Right lobe of liver (tissue), 6 donors: Measurements from ENCODE around the gene KRTAP4-2. TPM values are rescaled to one million over a fixed set of nuclear protein-coding genes. Genes with fewer than 3 reads are reported as not detected.

Source experiments
- ATAC-seq, 4 donors: fragments of 200-7000 bp; cut with Tn5 transposase; one replicate each; pipeline ENCODE4 v1.9.1; 2020; ENCODE audit warnings: mild to moderate bottlenecking in 4 of 4, moderate library complexity in 4 of 4
- DNase-seq, 3 donors: peaks; one replicate each; pipeline ENCODE4 v3.0.0-alpha.2; 2020
- H3K27ac ChIP-seq, 3 donors: fragments of 200-600 bp; one replicate each; pipeline ENCODE4 v1.8.0; 2022
- H3K27me3 ChIP-seq, 2 donors: fragments of 200-600 bp; one replicate each; pipeline ENCODE4 v1.8.0; 2022
- H3K36me3 ChIP-seq, 4 donors: fragments of 200-600 bp; sonication (generic) in 1 of 4; one replicate each; pipeline versions ENCODE4 v1.5.1 to v1.8.0; 2017 to 2022; ENCODE audit warnings: control low read depth in 1 of 4
- H3K4me1 ChIP-seq, 4 donors: fragments of 200-600 bp; sonication (generic) in 1 of 4; one replicate each; pipeline versions ENCODE4 v1.5.1 to v1.8.0; 2017 to 2022; ENCODE audit warnings: control low read depth in 1 of 4
- H3K4me3 ChIP-seq, 3 donors: fragments of 200-600 bp; one replicate each; pipeline ENCODE4 v1.8.0; 2022
- H3K9me3 ChIP-seq, 4 donors: fragments of 200-600 bp; sonication (generic) in 1 of 4; one replicate each; pipeline versions ENCODE4 v1.5.1 to v1.8.0; 2017 to 2022; ENCODE audit warnings: control low read depth in 1 of 4
- POLR2A ChIP-seq: fragments of 450-650 bp; IDR thresholded peaks from one replicate; pipeline ENCODE4 v1.6.1; 2017; ENCODE audit warnings: antibody characterized with exemption, mild to moderate bottlenecking
- WGBS: methylation state at CpG from one replicate; pipeline ENCODE4 v1.1.6; 2018; ENCODE audit warnings: low coverage, low lambda C conversion rate; ENCODE audit not compliant: insufficient coverage; ENCODE audit errors: missing lambda C conversion rate; 5-methylcytosine and 5-hydroxymethylcytosine counted together
- intact Hi-C, 2 donors: fragments of 100-400 bp; cut with DNase I; formaldehyde crosslinking; loops; one replicate each; pipeline versions ENCODE4 v1.11.2 to v1.14.1; 2022
- total RNA-seq, 6 experiments: library from RNA; depleted of rRNA in 2 of 6; stranded (reverse); fragments of >200 nt in 2 of 6; fragmentation: NEBNext Ultra II Directional in 3 of 6; extraction: Animal tissue kit (Norgen Biotek cat#: 25700) in 3 of 6; gene quantifications; one replicate each; pipeline versions ENCODE4 v1.1.0 to v1.2.4, GENCODE V29; 2016 to 2023
- TF ChIP-seq, protein P1 (sequence below), 4 donors: fragments of 200-600 bp in 3 of 4; fragments of 450-650 bp in 1 of 4; IDR thresholded peaks; one replicate each; pipeline versions ENCODE4 v1.5.1 to v1.8.0; 2016 to 2022; ENCODE audit warnings: antibody characterized with exemption in 4 of 4, mild to moderate bottlenecking in 2 of 4
- donor health status: DM: no; HTN: yes; CAD: no.
- donor health status: DM: no; HTN: no; CAD: no.
- donor health status: DM: no; HTN: no; CAD: no.
- donor health status: DM: no; HTN: yes; CAD: no.
- donor health status: DM: no; HTN: yes; CAD: no.

KRTAP4-2 gene
- total RNA-seq, 6 experiments from 2014 or later, result not detected

DNA sequence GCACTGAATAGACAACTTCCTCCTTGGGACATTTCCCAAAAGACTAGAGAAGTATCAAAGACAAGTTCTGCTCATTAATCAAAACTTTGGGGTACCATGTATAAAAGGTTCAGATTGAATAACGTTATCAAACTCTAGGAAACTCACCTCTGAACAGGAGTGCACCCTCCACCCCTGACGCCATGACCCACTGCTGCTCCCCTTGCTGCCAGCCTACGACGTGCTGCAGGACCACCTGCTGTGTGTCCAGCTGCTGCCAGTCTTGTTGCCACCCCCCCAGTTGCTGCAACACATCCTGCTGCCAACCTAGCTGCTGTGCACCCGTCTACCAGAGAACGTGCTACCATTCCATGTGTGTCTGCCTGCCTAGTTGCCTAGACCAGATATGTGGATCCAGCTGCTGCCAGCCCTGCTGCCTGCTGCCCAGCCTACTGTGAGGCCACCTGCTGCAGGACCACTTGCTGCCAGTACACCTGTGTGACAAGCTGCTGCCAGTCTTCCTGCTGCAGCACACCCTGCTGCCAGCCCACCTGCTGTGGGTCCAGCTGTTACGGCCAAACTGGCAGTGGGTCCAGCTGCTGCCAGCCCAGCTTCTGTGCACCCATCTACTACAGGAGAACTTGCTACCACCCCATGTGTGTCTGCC lies 34.6 kb upstream of the KRTAP4-2 start:
- Histone ChIP-seq H3K4me3 (no peak overlapping the region), H3K27ac (no peak overlapping the region), H3K9me3 (no peaks in the 10 kb centered on the region), H3K27me3 (peaks cover 0 to 5% of the 10 kb centered on the region in 2 donors), H3K4me1 (no peaks in the 10 kb centered on the region), H3K36me3 (no peaks in the 10 kb centered on the region)
- no peak for TF ChIP-seq POLR2A
- TF ChIP-seq, protein P1, sequence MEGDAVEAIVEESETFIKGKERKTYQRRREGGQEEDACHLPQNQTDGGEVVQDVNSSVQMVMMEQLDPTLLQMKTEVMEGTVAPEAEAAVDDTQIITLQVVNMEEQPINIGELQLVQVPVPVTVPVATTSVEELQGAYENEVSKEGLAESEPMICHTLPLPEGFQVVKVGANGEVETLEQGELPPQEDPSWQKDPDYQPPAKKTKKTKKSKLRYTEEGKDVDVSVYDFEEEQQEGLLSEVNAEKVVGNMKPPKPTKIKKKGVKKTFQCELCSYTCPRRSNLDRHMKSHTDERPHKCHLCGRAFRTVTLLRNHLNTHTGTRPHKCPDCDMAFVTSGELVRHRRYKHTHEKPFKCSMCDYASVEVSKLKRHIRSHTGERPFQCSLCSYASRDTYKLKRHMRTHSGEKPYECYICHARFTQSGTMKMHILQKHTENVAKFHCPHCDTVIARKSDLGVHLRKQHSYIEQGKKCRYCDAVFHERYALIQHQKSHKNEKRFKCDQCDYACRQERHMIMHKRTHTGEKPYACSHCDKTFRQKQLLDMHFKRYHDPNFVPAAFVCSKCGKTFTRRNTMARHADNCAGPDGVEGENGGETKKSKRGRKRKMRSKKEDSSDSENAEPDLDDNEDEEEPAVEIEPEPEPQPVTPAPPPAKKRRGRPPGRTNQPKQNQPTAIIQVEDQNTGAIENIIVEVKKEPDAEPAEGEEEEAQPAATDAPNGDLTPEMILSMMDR (IDR thresholded peaks at IDR 0.05), result no peak
- intact Hi-C loops, result no loop called here
- whole genome bisulfite sequencing, result 41% methylated on average over 5 of the region's 7 CpGs
- DNase-seq (no peak), ATAC-seq (no peak)

DNA sequence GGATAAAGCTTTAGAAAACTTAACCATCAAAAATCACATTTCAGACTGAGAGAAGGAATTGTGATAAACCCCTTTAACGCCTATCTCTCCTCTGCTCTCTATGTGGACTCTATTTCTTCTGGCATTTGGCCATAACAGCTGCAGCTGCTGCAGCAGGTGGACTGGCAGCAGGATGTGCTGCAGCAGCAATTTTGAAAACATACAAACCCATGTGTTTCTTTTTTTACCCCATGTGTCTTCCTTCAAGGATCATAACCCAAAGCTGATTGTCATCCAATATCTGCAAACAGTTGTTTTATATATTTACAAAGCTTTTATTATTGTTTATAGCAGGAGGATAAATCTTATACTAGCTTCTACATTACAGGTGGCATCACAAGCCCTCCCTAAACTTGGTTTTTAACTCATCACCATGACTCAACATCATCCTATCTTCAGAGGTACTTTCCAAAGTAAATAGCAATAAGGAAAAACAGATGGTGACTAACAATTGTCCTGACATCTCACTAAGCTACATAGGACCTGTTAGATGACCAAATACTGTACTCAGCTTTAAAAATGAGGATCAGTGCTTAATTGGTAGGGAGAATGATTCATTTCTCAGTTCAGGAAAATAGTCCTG lies 33.9 kb upstream of the KRTAP4-2 start:
- intact Hi-C loops, result no loop called here
- no peak for TF ChIP-seq POLR2A
- TF ChIP-seq, protein P1 (IDR thresholded peaks at IDR 0.05), result no peak
- DNase-seq (no peak), ATAC-seq (no peak)
- 41% methylated on average over 1 of the region's 1 CpG for WGBS
- H3K27me3 ChIP-seq, result peaks cover 0 to 5% of the 10 kb centered on the region in 2 donors
- H3K36me3 ChIP-seq, result no peaks in the 10 kb centered on the region
- H3K27ac ChIP-seq, result no peak overlapping the region
- no peaks in the 10 kb centered on the region for H3K4me1 ChIP-seq
- no peaks in the 10 kb centered on the region for H3K9me3 ChIP-seq
- H3K4me3 ChIP-seq, result no peak overlapping the region

DNA sequence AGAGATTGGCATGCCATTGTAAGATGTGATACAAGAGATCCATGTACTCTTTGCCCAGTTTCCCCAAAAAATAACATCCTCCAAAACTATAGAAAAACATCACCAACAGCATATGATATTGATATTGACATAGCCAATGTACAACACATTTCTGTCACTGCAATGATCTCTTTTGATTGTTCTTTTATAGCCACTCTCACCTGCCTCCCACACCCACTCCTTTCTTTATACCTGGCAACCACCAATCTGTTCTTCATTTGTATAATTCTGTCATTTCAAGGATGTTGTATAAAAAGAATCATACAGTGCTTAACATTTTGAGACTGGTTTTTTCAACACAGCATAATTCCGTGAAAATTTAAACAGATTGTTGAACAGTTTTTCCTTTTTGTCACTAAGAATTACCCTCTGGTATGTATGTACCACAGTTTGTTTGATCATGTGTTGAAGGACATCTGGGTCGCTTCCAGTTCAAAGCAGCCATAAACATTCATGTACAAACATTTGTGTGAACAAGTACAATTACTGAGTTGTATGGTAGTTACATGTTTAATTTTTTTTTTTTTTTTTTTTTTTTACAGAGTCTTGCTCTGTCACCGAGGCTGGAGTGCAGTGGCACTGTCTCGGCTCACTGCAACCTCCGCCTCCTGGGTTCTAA lies 21.5 kb upstream of the KRTAP4-2 start:
- no peak for DNase-seq
- Histone ChIP-seq H3K27me3 (no peaks in the 10 kb centered on the region), H3K9me3 (no peaks in the 10 kb centered on the region), H3K4me3 (no peak overlapping the region), H3K4me1 (no peaks in the 10 kb centered on the region), H3K36me3 (no peaks in the 10 kb centered on the region), H3K27ac (no peak overlapping the region)
- intact Hi-C loops, result no loop called here
- TF ChIP-seq POLR2A, result no peak
- TF ChIP-seq, protein P1 (IDR thresholded peaks at IDR 0.05), result no peak
- WGBS, result 63% methylated on average over 5 of the region's 5 CpGs
- no peak for ATAC-seq

DNA sequence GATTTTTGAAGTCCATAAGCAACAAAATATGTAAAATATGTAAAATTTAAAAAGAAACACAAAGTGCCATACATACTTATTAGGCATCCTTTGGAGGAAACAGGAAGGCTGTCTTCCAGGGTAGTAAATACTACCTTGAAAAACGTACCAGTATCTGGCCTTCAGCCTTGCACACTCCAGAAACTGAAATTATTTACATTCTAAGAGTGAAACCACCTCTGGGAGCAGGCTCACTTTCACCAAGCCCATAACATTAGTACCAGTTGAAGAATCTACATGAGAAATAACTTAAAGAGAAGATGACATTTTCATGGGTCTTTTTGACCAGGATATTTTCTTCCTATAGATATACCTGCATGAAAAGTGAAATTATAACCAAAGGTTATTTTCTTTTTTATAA lies 18.0 kb upstream of the KRTAP4-2 start:
- ATAC-seq (no peak), DNase-seq (no peak)
- TF ChIP-seq, protein P1 (IDR thresholded peaks at IDR 0.05), result no peak
- no peak for TF ChIP-seq POLR2A
- WGBS, result 13% methylated on average over 1 of the region's 1 CpG
- no peaks in the 10 kb centered on the region for H3K4me1 ChIP-seq
- intact Hi-C loops, result no loop called here
- H3K9me3 ChIP-seq, result no peaks in the 10 kb centered on the region
- H3K27me3 ChIP-seq, result no peaks in the 10 kb centered on the region
- no peak overlapping the region for H3K27ac ChIP-seq
- H3K4me3 ChIP-seq, result no peak overlapping the region
- H3K36me3 ChIP-seq, result no peaks in the 10 kb centered on the region
